ENCODE results near the gene SH3PXD2A.

DNA sequence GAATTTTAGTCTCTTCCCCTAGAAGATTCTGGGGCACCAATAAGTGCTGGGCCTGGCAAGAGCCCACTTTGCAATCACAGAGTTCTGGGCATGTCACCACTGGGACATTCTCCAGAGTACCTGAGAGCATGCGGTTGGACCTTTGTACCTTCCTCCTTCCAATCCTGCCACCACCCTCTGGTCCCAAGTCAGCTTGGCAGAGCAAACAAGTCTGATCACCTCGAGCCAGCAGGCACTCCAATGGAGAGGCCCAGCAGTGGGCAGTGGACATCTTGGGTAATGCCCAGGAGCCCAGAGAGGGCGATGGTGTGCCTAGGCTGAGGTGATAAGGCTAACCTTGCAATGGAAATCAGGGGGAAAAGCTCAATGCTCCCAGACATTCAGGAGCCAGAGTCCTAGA lies 43.4 kb downstream of the SH3PXD2A start:
- TF ChIP-seq CTCF (IDR thresholded peaks at IDR 0.05), result no peak
- no peak for TF ChIP-seq POLR2A (IDR thresholded peaks at IDR 0.05)
